SK-N-SH (cell line): ENCODE results near the gene ERGIC1. TPM values are rescaled to one million over a fixed set of nuclear protein-coding genes. Genes with fewer than 3 reads are reported as not detected.

Experiments used
- CTCF ChIA-PET: fragments of 300-600, 350-600 bp; formaldehyde crosslinking; extraction: SDS; loops from one replicate; lab custom pipeline; 2021; lab: Yijun Ruan, JAX
- POLR2A ChIA-PET: fragments of 350-600 bp; sonication (Branson Sonifier 250); formaldehyde crosslinking; extraction: SDS; loops from one replicate; lab custom pipeline; 2020; ENCODE audit warnings: antibody characterized with exemption, inconsistent platforms; lab: Yijun Ruan, JAX
- DNase-seq: peaks from one replicate; pipeline ENCODE4 v3.0.0; 2012
- H2AFZ ChIP-seq: fragments of 200-600 bp; sonication (generic); 2 replicates; pipeline ENCODE4 v1.8.1; 2016; ENCODE audit warnings: antibody characterized with exemption, mild to moderate bottlenecking, low read depth
- H3F3A ChIP-seq: fragments of 200-600 bp; sonication (generic); replicated peaks from 2 replicates; pipeline ENCODE3; 2016; ENCODE audit warnings: antibody characterized with exemption, mild to moderate bottlenecking; ENCODE audit not compliant: insufficient read depth
- H3K27ac ChIP-seq, 2 experiments: fragments of 200-500 bp in 1 of 2; fragments of 200-600 bp in 1 of 2; sonication (Bioruptor generic) in 1 of 2; sonication (generic), shearing (Covaris generic) in 1 of 2; 2 replicates each; pipeline versions ENCODE4 v1.5.1 to v1.6.1; 2014 to 2016; ENCODE audit warnings: low read depth in 2 of 2, inconsistent platforms in 1 of 2, low read length in 1 of 2, mild to moderate bottlenecking in 1 of 2, mixed read lengths in 1 of 2
- H3K27me3 ChIP-seq: fragments of 200-600 bp; sonication (generic), shearing (Covaris generic); 2 replicates; pipeline ENCODE4 v1.6.1; 2016; ENCODE audit warnings: mixed run types; ENCODE audit not compliant: insufficient read depth
- H3K36me3 ChIP-seq, 2 experiments: fragments of 200-500 bp in 1 of 2; fragments of 200-600 bp in 1 of 2; sonication (Bioruptor generic) in 1 of 2; sonication (generic) in 1 of 2; replicated peaks in 1 of 2; 2 replicates each; pipeline versions ENCODE3 to v1.5.1; 2014 to 2016; ENCODE audit warnings: low read length in 1 of 2, mild to moderate bottlenecking in 1 of 2; ENCODE audit not compliant: insufficient read depth in 2 of 2, control insufficient read depth in 1 of 2
- H3K4me1 ChIP-seq, 2 experiments: fragments of 200-500 bp in 1 of 2; fragments of 200-600 bp in 1 of 2; sonication (Bioruptor generic) in 1 of 2; sonication (generic), shearing (Covaris generic) in 1 of 2; 2 replicates each; pipeline versions ENCODE4 v1.5.1 to v1.6.1; 2014 to 2016; ENCODE audit warnings: low read depth in 1 of 2, low read length in 1 of 2, mixed run types in 1 of 2; ENCODE audit not compliant: insufficient read depth in 2 of 2, control insufficient read depth in 1 of 2
- H3K4me2 ChIP-seq: fragments of 200-600 bp; sonication (generic), shearing (Covaris generic); 2 replicates; pipeline ENCODE4 v1.6.1; 2017; ENCODE audit warnings: mixed run types
- H3K4me3 ChIP-seq, 2 experiments: fragments of 200-500 bp in 1 of 2; fragments of 200-600 bp in 1 of 2; sonication (Bioruptor generic) in 1 of 2; sonication (generic), shearing (Covaris generic) in 1 of 2; 2 replicates each; pipeline versions ENCODE4 v1.5.1 to v1.8.1; 2014 to 2016; ENCODE audit warnings: low read depth in 2 of 2, inconsistent platforms in 1 of 2, low read length in 1 of 2, mild to moderate bottlenecking in 1 of 2, mixed read lengths in 1 of 2, moderate library complexity in 1 of 2
- H3K79me2 ChIP-seq: fragments of 200-600 bp; sonication (generic); 2 replicates; pipeline ENCODE4 v1.8.1; 2017; ENCODE audit warnings: mild to moderate bottlenecking; ENCODE audit not compliant: insufficient read depth
- H3K9ac ChIP-seq: fragments of 200-600 bp; sonication (generic); 2 replicates; pipeline ENCODE4 v1.6.1; 2017; ENCODE audit warnings: mixed run types
- H3K9me2 ChIP-seq: fragments of 200-600 bp; sonication (generic); 2 replicates; pipeline ENCODE4 v1.6.1; 2017; ENCODE audit warnings: mixed run types
- H3K9me3 ChIP-seq: fragments of 200-600 bp; sonication (generic); 2 replicates; pipeline ENCODE4 v1.6.1; 2017; ENCODE audit warnings: mixed run types, mild to moderate bottlenecking, moderate library complexity
- H4K20me1 ChIP-seq: fragments of 200-600 bp; sonication (generic); 2 replicates; pipeline ENCODE4 v1.6.1; 2017; ENCODE audit warnings: mild to moderate bottlenecking, mixed run types; ENCODE audit not compliant: insufficient read depth
- ELF1 ChIP-seq: IDR thresholded peaks from 2 replicates; pipeline ENCODE4 v1.4.0; 2012
- EP300 ChIP-seq, 2 experiments: IDR thresholded peaks; 2 replicates each; pipeline versions ENCODE4 v1.4.0 to v1.6.1; 2012; ENCODE audit warnings: borderline replicate concordance in 1 of 2, low read depth in 1 of 2, low read length in 1 of 2
- EZH2phosphoT487 ChIP-seq: fragments of 200-600 bp; sonication (generic); IDR thresholded peaks from 2 replicates; pipeline ENCODE4 v1.6.1; 2017; ENCODE audit warnings: low read depth, mixed run types, mild to moderate bottlenecking, antibody characterized with exemption, moderate library complexity, borderline replicate concordance
- FOSL2 ChIP-seq: IDR thresholded peaks from 2 replicates; pipeline ENCODE4 v1.4.0; 2012; ENCODE audit warnings: low read depth, mild to moderate bottlenecking, moderate library complexity, borderline replicate concordance
- FOXJ3 ChIP-seq: sonication (generic); formaldehyde crosslinking; IDR thresholded peaks from 2 replicates; pipeline ENCODE4 v1.5.1; 2020; ENCODE audit warnings: mild to moderate bottlenecking, missing genetic modification reagents
- FOXM1 ChIP-seq: IDR thresholded peaks from 2 replicates; pipeline ENCODE4 v1.4.0; 2012; ENCODE audit warnings: low read depth, mild to moderate bottlenecking
- GATA2 ChIP-seq: sonication (generic); formaldehyde crosslinking; IDR thresholded peaks from 2 replicates; pipeline ENCODE4 v1.5.0; 2020; ENCODE audit warnings: mild to moderate bottlenecking, missing genetic modification reagents
- JUND ChIP-seq: IDR thresholded peaks from 2 replicates; pipeline ENCODE4 v1.4.0; 2012
- NRF1 ChIP-seq: IDR thresholded peaks from 2 replicates; pipeline ENCODE4 v1.6.1; 2012; ENCODE audit warnings: low read depth, mild to moderate bottlenecking, low read length
- POLR2AphosphoS5 ChIP-seq: IDR thresholded peaks from 2 replicates; pipeline ENCODE4 v1.6.1; 2012; ENCODE audit warnings: low read depth, low read length
- RAD21 ChIP-seq: IDR thresholded peaks from 2 replicates; pipeline ENCODE4 v1.6.1; 2012; ENCODE audit warnings: mild to moderate bottlenecking, low read length
- RXRA ChIP-seq: IDR thresholded peaks from 2 replicates; pipeline ENCODE4 v1.4.0; 2012; ENCODE audit warnings: low read depth, mild to moderate bottlenecking, borderline replicate concordance
- SIN3A ChIP-seq: IDR thresholded peaks from 2 replicates; pipeline ENCODE4 v1.6.1; 2012; ENCODE audit warnings: low read depth, mild to moderate bottlenecking, low read length, moderate library complexity, borderline replicate concordance
- SMC3 ChIP-seq: IDR thresholded peaks from 2 replicates; pipeline ENCODE4 v1.6.1; 2012; ENCODE audit warnings: low read depth, low read length, improper control_type of control experiment
- TCF12 ChIP-seq: IDR thresholded peaks from 2 replicates; pipeline ENCODE4 v1.4.0; 2012
- YY1 ChIP-seq: IDR thresholded peaks from 2 replicates; pipeline ENCODE4 v1.4.0; 2012; ENCODE audit warnings: low read depth, mild to moderate bottlenecking
- WGBS: methylation state at CpG from one replicate; pipeline ENCODE4 v1.1.6; 2017; ENCODE audit warnings: low lambda C conversion rate; 5-methylcytosine and 5-hydroxymethylcytosine counted together
- polyA plus RNA-seq, 3 experiments: library from polyadenylated mRNA; depleted of rRNA; stranded (reverse); fragments of >200 nt; gene quantifications; 2 replicates each; pipeline ENCODE4 v1.2.3, GENCODE V29; 2012
- TF ChIP-seq, protein P1 (sequence below): IDR thresholded peaks from 2 replicates; pipeline ENCODE4 v1.6.1; 2012; ENCODE audit warnings: mild to moderate bottlenecking, low read depth, low read length, moderate library complexity
- TF ChIP-seq, protein P2 (sequence below): IDR thresholded peaks from 2 replicates; pipeline ENCODE4 v1.4.0; 2012; ENCODE audit warnings: low read depth
- TF ChIP-seq, protein P3 (sequence below): IDR thresholded peaks from 2 replicates; pipeline ENCODE4; 2012
- TF ChIP-seq, protein P4 (sequence below): fragments of 150-350 bp; IDR thresholded peaks from 2 replicates; pipeline ENCODE4 v1.6.1; 2017; ENCODE audit warnings: antibody characterized with exemption, low read length, low read depth, borderline replicate concordance
- TF ChIP-seq, protein P5 (sequence below): IDR thresholded peaks from 2 replicates; pipeline ENCODE4 v1.4.0; 2012; ENCODE audit warnings: low read depth, borderline replicate concordance
- TF ChIP-seq, protein P6 (sequence below): fragments of 200-600 bp; sonication (generic); IDR thresholded peaks from 2 replicates; pipeline ENCODE4 v1.6.1; 2017; ENCODE audit warnings: antibody characterized with exemption, mild to moderate bottlenecking, moderate library complexity
- TF ChIP-seq, protein P7 (sequence below): fragments of 150-350 bp; IDR thresholded peaks from 2 replicates; pipeline ENCODE4 v1.6.1; 2016; ENCODE audit warnings: mild to moderate bottlenecking, low read depth, low read length

The ERGIC1 gene
- polyA plus RNA-seq, 1 of the 3 experiments (the other 2 are of a cell fraction): 101 TPM

DNA sequence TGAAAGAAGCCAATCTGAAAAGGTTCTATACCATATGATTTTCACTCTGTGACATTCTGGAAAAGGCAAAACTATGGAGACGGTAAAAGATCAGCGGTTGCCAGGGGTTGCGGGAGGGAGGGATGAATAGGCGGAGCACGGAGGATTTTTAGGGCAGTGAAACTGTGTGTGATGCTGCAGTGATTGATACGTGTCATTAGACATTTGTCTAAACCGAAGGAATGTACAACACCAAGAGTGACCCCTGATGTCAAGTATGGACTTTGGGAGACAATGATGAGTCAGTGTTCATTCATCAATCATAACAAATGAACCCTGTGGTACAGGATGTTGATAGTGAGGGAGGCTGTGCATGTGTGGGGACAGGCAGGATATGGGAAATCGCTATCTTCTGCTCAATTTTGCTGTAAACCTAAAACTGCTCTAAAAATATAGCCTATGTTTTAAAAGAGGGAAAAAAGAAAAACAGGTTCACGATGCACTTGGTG is 34.4 kb downstream of the ERGIC1 start:
- WGBS: 48% methylated on average over 9 of the region's 9 CpGs
- no peak overlapping the region for H2AFZ ChIP-seq
- H3K9me2 ChIP-seq: no peaks in the 10 kb centered on the region
- CTCF ChIA-PET: interaction anchor here (0.9 kb wide), 1 partner anchor 18 kb away, joined by 4 read pairs; no protein-coding TSS in a partner anchor
- H3K9me3 ChIP-seq: no peaks in the 10 kb centered on the region
- POLR2A ChIA-PET: no interaction called here
- no peaks in the 10 kb centered on the region for H3K36me3 ChIP-seq
- peak overlapping the region; percentile 92 for H3K4me2 ChIP-seq
- DNase-seq: no peak
- peaks cover 50% of the 10 kb centered on the region for H3F3A ChIP-seq
- peaks cover 46% of the 10 kb centered on the region for H3K79me2 ChIP-seq
- H3K4me3 ChIP-seq: peak overlapping the region in 1 of 2 experiments; percentile 40; a peak in 1 of 4 replicates
- H4K20me1 ChIP-seq: 0 out of 2 replicates have a peak, but pooled peaks cover 4% of the 10 kb centered on the region
- peaks cover 42 to 62% of the 10 kb centered on the region in 2 experiments; a peak in 3 of 4 replicates for H3K4me1 ChIP-seq
- peak overlapping the region; percentile 11 to 99; a peak in 2 of 4 replicates for H3K27ac ChIP-seq
- H3K9ac ChIP-seq: peak overlapping the region; percentile 64
- no peaks in the 10 kb centered on the region for H3K27me3 ChIP-seq
- no peak for TF ChIP-seq SMC3
- TF ChIP-seq FOXJ3 (CRISPR knock-in tag): no peak
- TF ChIP-seq FOSL2: peak; percentile 81
- TF ChIP-seq FOXM1: no peak
- TF ChIP-seq RXRA: no peak
- TF ChIP-seq, protein P1, sequence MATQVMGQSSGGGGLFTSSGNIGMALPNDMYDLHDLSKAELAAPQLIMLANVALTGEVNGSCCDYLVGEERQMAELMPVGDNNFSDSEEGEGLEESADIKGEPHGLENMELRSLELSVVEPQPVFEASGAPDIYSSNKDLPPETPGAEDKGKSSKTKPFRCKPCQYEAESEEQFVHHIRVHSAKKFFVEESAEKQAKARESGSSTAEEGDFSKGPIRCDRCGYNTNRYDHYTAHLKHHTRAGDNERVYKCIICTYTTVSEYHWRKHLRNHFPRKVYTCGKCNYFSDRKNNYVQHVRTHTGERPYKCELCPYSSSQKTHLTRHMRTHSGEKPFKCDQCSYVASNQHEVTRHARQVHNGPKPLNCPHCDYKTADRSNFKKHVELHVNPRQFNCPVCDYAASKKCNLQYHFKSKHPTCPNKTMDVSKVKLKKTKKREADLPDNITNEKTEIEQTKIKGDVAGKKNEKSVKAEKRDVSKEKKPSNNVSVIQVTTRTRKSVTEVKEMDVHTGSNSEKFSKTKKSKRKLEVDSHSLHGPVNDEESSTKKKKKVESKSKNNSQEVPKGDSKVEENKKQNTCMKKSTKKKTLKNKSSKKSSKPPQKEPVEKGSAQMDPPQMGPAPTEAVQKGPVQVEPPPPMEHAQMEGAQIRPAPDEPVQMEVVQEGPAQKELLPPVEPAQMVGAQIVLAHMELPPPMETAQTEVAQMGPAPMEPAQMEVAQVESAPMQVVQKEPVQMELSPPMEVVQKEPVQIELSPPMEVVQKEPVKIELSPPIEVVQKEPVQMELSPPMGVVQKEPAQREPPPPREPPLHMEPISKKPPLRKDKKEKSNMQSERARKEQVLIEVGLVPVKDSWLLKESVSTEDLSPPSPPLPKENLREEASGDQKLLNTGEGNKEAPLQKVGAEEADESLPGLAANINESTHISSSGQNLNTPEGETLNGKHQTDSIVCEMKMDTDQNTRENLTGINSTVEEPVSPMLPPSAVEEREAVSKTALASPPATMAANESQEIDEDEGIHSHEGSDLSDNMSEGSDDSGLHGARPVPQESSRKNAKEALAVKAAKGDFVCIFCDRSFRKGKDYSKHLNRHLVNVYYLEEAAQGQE: no peak
- TF ChIP-seq, protein P2, sequence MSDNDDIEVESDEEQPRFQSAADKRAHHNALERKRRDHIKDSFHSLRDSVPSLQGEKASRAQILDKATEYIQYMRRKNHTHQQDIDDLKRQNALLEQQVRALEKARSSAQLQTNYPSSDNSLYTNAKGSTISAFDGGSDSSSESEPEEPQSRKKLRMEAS: no peak
- TF ChIP-seq, protein P3, sequence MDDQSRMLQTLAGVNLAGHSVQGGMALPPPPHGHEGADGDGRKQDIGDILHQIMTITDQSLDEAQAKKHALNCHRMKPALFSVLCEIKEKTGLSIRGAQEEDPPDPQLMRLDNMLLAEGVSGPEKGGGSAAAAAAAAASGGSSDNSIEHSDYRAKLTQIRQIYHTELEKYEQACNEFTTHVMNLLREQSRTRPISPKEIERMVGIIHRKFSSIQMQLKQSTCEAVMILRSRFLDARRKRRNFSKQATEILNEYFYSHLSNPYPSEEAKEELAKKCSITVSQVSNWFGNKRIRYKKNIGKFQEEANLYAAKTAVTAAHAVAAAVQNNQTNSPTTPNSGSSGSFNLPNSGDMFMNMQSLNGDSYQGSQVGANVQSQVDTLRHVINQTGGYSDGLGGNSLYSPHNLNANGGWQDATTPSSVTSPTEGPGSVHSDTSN: peak; percentile 96
- TF ChIP-seq POLR2AphosphoS5: no peak
- TF ChIP-seq, protein P4, sequence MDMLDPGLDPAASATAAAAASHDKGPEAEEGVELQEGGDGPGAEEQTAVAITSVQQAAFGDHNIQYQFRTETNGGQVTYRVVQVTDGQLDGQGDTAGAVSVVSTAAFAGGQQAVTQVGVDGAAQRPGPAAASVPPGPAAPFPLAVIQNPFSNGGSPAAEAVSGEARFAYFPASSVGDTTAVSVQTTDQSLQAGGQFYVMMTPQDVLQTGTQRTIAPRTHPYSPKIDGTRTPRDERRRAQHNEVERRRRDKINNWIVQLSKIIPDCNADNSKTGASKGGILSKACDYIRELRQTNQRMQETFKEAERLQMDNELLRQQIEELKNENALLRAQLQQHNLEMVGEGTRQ: no peak
- no peak for TF ChIP-seq SIN3A
- TF ChIP-seq, protein P5, sequence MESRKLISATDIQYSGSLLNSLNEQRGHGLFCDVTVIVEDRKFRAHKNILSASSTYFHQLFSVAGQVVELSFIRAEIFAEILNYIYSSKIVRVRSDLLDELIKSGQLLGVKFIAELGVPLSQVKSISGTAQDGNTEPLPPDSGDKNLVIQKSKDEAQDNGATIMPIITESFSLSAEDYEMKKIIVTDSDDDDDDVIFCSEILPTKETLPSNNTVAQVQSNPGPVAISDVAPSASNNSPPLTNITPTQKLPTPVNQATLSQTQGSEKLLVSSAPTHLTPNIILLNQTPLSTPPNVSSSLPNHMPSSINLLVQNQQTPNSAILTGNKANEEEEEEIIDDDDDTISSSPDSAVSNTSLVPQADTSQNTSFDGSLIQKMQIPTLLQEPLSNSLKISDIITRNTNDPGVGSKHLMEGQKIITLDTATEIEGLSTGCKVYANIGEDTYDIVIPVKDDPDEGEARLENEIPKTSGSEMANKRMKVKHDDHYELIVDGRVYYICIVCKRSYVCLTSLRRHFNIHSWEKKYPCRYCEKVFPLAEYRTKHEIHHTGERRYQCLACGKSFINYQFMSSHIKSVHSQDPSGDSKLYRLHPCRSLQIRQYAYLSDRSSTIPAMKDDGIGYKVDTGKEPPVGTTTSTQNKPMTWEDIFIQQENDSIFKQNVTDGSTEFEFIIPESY: no peak
- TF ChIP-seq NRF1: no peak
- TF ChIP-seq RAD21: no peak
- TF ChIP-seq TCF12: peak; percentile 57
- TF ChIP-seq EP300 (IDR thresholded peaks at IDR 0.05; ENCODE audit: borderline replicate concordance in 1 of 2, low read depth in 1 of 2, low read length in 1 of 2): no peak; a peak in 1 of 4 replicates
- TF ChIP-seq, protein P6, sequence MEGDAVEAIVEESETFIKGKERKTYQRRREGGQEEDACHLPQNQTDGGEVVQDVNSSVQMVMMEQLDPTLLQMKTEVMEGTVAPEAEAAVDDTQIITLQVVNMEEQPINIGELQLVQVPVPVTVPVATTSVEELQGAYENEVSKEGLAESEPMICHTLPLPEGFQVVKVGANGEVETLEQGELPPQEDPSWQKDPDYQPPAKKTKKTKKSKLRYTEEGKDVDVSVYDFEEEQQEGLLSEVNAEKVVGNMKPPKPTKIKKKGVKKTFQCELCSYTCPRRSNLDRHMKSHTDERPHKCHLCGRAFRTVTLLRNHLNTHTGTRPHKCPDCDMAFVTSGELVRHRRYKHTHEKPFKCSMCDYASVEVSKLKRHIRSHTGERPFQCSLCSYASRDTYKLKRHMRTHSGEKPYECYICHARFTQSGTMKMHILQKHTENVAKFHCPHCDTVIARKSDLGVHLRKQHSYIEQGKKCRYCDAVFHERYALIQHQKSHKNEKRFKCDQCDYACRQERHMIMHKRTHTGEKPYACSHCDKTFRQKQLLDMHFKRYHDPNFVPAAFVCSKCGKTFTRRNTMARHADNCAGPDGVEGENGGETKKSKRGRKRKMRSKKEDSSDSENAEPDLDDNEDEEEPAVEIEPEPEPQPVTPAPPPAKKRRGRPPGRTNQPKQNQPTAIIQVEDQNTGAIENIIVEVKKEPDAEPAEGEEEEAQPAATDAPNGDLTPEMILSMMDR: no peak
- TF ChIP-seq ELF1: no peak
- TF ChIP-seq GATA2: no peak
- TF ChIP-seq EZH2phosphoT487: no peak
- TF ChIP-seq, protein P7, sequence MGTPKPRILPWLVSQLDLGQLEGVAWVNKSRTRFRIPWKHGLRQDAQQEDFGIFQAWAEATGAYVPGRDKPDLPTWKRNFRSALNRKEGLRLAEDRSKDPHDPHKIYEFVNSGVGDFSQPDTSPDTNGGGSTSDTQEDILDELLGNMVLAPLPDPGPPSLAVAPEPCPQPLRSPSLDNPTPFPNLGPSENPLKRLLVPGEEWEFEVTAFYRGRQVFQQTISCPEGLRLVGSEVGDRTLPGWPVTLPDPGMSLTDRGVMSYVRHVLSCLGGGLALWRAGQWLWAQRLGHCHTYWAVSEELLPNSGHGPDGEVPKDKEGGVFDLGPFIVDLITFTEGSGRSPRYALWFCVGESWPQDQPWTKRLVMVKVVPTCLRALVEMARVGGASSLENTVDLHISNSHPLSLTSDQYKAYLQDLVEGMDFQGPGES: no peak
- TF ChIP-seq JUND: peak; percentile 82
- no peak for TF ChIP-seq YY1
